Mucosa of rectum (tissue), 2 donors: ENCODE results near the gene SMIM44.

Experiments used
- H3K27ac ChIP-seq, 2 donors: one replicate each; pipeline ENCODE4 v1.7.0; 2013; ENCODE audit warnings: inconsistent platforms in 2 of 2, low read depth in 2 of 2, low read length in 2 of 2
- H3K27me3 ChIP-seq, 2 donors: one replicate each; pipeline ENCODE4 v1.7.0; 2013; ENCODE audit warnings: low read length in 2 of 2; ENCODE audit not compliant: control insufficient read depth in 2 of 2, insufficient read depth in 2 of 2
- H3K36me3 ChIP-seq, 2 donors: one replicate each; pipeline ENCODE4 v1.7.0; 2013; ENCODE audit warnings: low read length in 2 of 2; ENCODE audit not compliant: control insufficient read depth in 2 of 2, insufficient read depth in 2 of 2
- H3K4me1 ChIP-seq, 2 donors: one replicate each; pipeline ENCODE4 v1.7.0; 2013; ENCODE audit warnings: low read length in 2 of 2, mild to moderate bottlenecking in 1 of 2; ENCODE audit not compliant: control insufficient read depth in 2 of 2, insufficient read depth in 2 of 2
- H3K4me3 ChIP-seq, 2 donors: one replicate each; pipeline ENCODE4 v1.7.0; 2013; ENCODE audit warnings: low read length in 2 of 2
- H3K9ac ChIP-seq, 2 donors: one replicate each; pipeline ENCODE4 v1.7.0; 2013; ENCODE audit warnings: low read length in 2 of 2, low read depth in 1 of 2, mild to moderate bottlenecking in 1 of 2
- H3K9me3 ChIP-seq, 2 donors: one replicate each; pipeline ENCODE4 v1.7.0; 2013; ENCODE audit warnings: low read length in 2 of 2; ENCODE audit not compliant: control insufficient read depth in 2 of 2
- donor health status: healthy.
- donor health status: Normal muscosa, but diverticular disease.

Gene SMIM44

GRCh38 chr19:3524904-3525451, 41.7 kb upstream of the SMIM44 start:
- peaks cover 43% of the 10 kb centered on the region in 2 donors for H3K36me3 ChIP-seq
- no peaks in the 10 kb centered on the region for H3K4me1 ChIP-seq
- no peaks in the 10 kb centered on the region for H3K27me3 ChIP-seq
- no peaks in the 10 kb centered on the region for H3K9me3 ChIP-seq
- no peak overlapping the region for H3K9ac ChIP-seq
- H3K4me3 ChIP-seq: no peak overlapping the region
- no peak overlapping the region for H3K27ac ChIP-seq

GRCh38 chr19:3524078-3524842, 41.0 kb upstream of the SMIM44 start:
- no peak overlapping the region for H3K27ac ChIP-seq
- H3K4me1 ChIP-seq: no peaks in the 10 kb centered on the region
- no peak overlapping the region for H3K4me3 ChIP-seq
- H3K27me3 ChIP-seq: no peaks in the 10 kb centered on the region
- peaks cover 46 to 47% of the 10 kb centered on the region in 2 donors for H3K36me3 ChIP-seq
- H3K9me3 ChIP-seq: no peaks in the 10 kb centered on the region
- no peak overlapping the region for H3K9ac ChIP-seq

- Histone ChIP-seq H3K9me3 (no peaks in the 10 kb centered on the region), H3K4me3 (no peak overlapping the region), H3K4me1 (no peaks in the 10 kb centered on the region), H3K9ac (no peak overlapping the region), H3K27ac (no peak overlapping the region), H3K27me3 (no peaks in the 10 kb centered on the region), H3K36me3 (peaks cover 48 to 51% of the 10 kb centered on the region in 2 donors)
Measured at GRCh38 chr19:3523361-3524077, 40.3 kb upstream of the SMIM44 start.

- H3K27ac ChIP-seq: no peak overlapping the region
- H3K9me3 ChIP-seq: no peaks in the 10 kb centered on the region
- no peak overlapping the region for H3K4me3 ChIP-seq
- peaks cover 44 to 48% of the 10 kb centered on the region in 2 donors for H3K36me3 ChIP-seq
- H3K27me3 ChIP-seq: no peaks in the 10 kb centered on the region
- H3K4me1 ChIP-seq: no peaks in the 10 kb centered on the region
- no peak overlapping the region for H3K9ac ChIP-seq
Measured at GRCh38 chr19:3522421-3523360, 39.5 kb upstream of the SMIM44 start.

GRCh38 chr19:3521104-3521445, 37.8 kb upstream of the SMIM44 start:
- H3K4me3 ChIP-seq: no peak overlapping the region
- H3K4me1 ChIP-seq: peaks cover 0 to 2% of the 10 kb centered on the region in 2 donors
- H3K36me3 ChIP-seq: peaks cover 33 to 37% of the 10 kb centered on the region in 2 donors
- H3K27ac ChIP-seq: no peak overlapping the region
- no peaks in the 10 kb centered on the region for H3K27me3 ChIP-seq
- H3K9ac ChIP-seq: no peak overlapping the region
- H3K9me3 ChIP-seq: no peaks in the 10 kb centered on the region

GRCh38 chr19:3520166-3521103, 37.2 kb upstream of the SMIM44 start:
- Histone ChIP-seq H3K27me3 (no peaks in the 10 kb centered on the region), H3K9me3 (no peaks in the 10 kb centered on the region), H3K4me1 (peaks cover 0 to 2% of the 10 kb centered on the region in 2 donors), H3K36me3 (peaks cover 28 to 37% of the 10 kb centered on the region in 2 donors), H3K9ac (no peak overlapping the region), H3K4me3 (no peak overlapping the region), H3K27ac (no peak overlapping the region)

GRCh38 chr19:3519126-3519525, 35.9 kb upstream of the SMIM44 start:
- no peak overlapping the region for H3K9ac ChIP-seq

GRCh38 chr19:3518659-3519058, 35.4 kb upstream of the SMIM44 start:
- H3K4me3 ChIP-seq: no peak overlapping the region
- peaks cover 0 to 2% of the 10 kb centered on the region in 2 donors for H3K4me1 ChIP-seq

More at GRCh38 chr19:3519126-3519525, 35.9 kb upstream of the SMIM44 start:
- Histone ChIP-seq H3K36me3 (peaks cover 18 to 26% of the 10 kb centered on the region in 2 donors), H3K27ac (no peak overlapping the region), H3K27me3 (no peaks in the 10 kb centered on the region), H3K9me3 (no peaks in the 10 kb centered on the region), H3K4me3 (no peak overlapping the region), H3K4me1 (peaks cover 0 to 2% of the 10 kb centered on the region in 2 donors)

GRCh38 chr19:3518255-3518654, 35.0 kb upstream of the SMIM44 start:
- H3K27me3 ChIP-seq: no peaks in the 10 kb centered on the region
- peaks cover 11 to 19% of the 10 kb centered on the region in 2 donors for H3K36me3 ChIP-seq
- no peak overlapping the region for H3K9ac ChIP-seq
- peaks cover 0 to 2% of the 10 kb centered on the region in 2 donors for H3K4me1 ChIP-seq
- no peak overlapping the region for H3K27ac ChIP-seq
- no peaks in the 10 kb centered on the region for H3K9me3 ChIP-seq
- no peak overlapping the region for H3K4me3 ChIP-seq

More at GRCh38 chr19:3518659-3519058, 35.4 kb upstream of the SMIM44 start:
- H3K9ac ChIP-seq: no peak overlapping the region
- H3K27ac ChIP-seq: no peak overlapping the region
- H3K36me3 ChIP-seq: peaks cover 15 to 22% of the 10 kb centered on the region in 2 donors
- H3K27me3 ChIP-seq: no peaks in the 10 kb centered on the region
- H3K9me3 ChIP-seq: no peaks in the 10 kb centered on the region
